Measurements from ENCODE around the gene HGFAC.

GRCh38 chr4:3481113-3481531 lies 39.4 kb downstream of the HGFAC start:
- TF ChIP-seq STAT6 (CRISPR knock-in tag; conservative IDR thresholded peaks at IDR 0.05; ENCODE audit: low read depth), result no peak
- TF ChIP-seq NR2C2 (CRISPR knock-in tag; IDR thresholded peaks at IDR 0.05), result no peak
- no peak for TF ChIP-seq ARID4B (CRISPR knock-in tag; IDR thresholded peaks at IDR 0.05; ENCODE audit: borderline replicate concordance)
- TF ChIP-seq CTCF (IDR thresholded peaks at IDR 0.05), result no peak
- TF ChIP-seq NFYB (CRISPR knock-in tag; conservative IDR thresholded peaks at IDR 0.05; ENCODE audit: low read depth), result no peak
- no peak for TF ChIP-seq ZNF317 (CRISPR knock-in tag; IDR thresholded peaks at IDR 0.05; ENCODE audit: borderline replicate concordance, low read depth)
- no peak for TF ChIP-seq ATF3 (CRISPR knock-in tag; conservative IDR thresholded peaks at IDR 0.05)
- no peak for TF ChIP-seq ZBTB43 (CRISPR knock-in tag; IDR thresholded peaks at IDR 0.05)
- TF ChIP-seq MAX (CRISPR knock-in tag; IDR thresholded peaks at IDR 0.05), result no peak
- peak; percentile 29; the same call in 1 of the 2 replicates for TF ChIP-seq SP1 (CRISPR knock-in tag; conservative IDR thresholded peaks at IDR 0.05)
- TF ChIP-seq ESRRA (CRISPR knock-in tag; IDR thresholded peaks at IDR 0.05; ENCODE audit: borderline replicate concordance), result no peak
- TF ChIP-seq IRF1 (CRISPR knock-in tag; IDR thresholded peaks at IDR 0.05), result no peak

Data from WTC11 (cell line).